Measurements from ENCODE around the gene UQCRH. TPM values are rescaled to one million over a fixed set of nuclear protein-coding genes. Genes with fewer than 3 reads are reported as not detected.

The UQCRH gene
- total and polyA plus RNA-seq, 2 of the 8 experiments (the other 6 are each of a cell fraction or from before 2014, with no cell fraction given): 626 to 1,112 TPM

DNA sequence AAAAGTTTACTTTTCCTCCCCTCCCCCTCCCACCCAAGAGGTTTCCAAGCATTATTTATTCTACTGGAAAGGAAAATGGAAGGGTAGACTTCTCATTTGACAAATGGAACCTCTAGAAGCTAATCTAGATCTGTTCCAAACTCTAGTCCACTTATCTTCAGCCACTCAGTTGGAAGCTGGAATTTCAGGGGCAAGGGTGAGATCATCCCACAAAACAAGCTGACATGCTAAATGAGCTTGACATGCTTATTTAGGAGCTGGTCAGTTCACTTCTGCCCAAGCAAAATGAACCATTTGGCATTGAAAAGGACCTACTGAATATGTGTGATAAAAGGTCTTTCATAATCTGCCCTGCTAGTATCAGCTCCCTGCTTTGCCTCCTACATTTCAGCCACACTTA lies 5.1 kb upstream of the UQCRH start:
- Histone ChIP-seq H2AK5ac (ENCODE audit: low read depth, low read length) (no peak overlapping the region), H3K4me3 (ENCODE audit: extremely low read depth in 1 of 4, insufficient read depth in 2 of 4, low read depth in 3 of 4, low read length in 4 of 4) (peak overlapping the region in 1 of 4 experiments; percentile 10; a peak in 1 of 8 replicates), H3K4ac (replicated peaks; ENCODE audit: insufficient read length, low read depth, low read length) (no peak overlapping the region), H3K23ac (ENCODE audit: insufficient read length) (no peak overlapping the region), H3K4me2 (ENCODE audit: insufficient read depth in 1 of 2, low read depth in 2 of 2, low read length in 2 of 2) (peak overlapping the region; percentile 37 to 48), H2BK120ac (replicated peaks; ENCODE audit: low read depth, low read length) (no peak overlapping the region), H3K27me3 (replicated peaks in 1 of 4; ENCODE audit: control insufficient read depth in 3 of 4, extremely low read depth in 1 of 4, insufficient read depth in 3 of 4, low read length in 3 of 4) (no peaks in the 10 kb centered on the region), H3K9ac (replicated peaks in 1 of 4; ENCODE audit: extremely low read depth in 1 of 4, low read depth in 3 of 4, low read length in 3 of 4) (no peak overlapping the region), H4K8ac (ENCODE audit: extremely low read depth, insufficient read depth, low read length) (no peak overlapping the region), H3K79me2 (ENCODE audit: control insufficient read depth in 1 of 2, insufficient read depth in 2 of 2, low read length in 2 of 2) (peaks cover 3 to 42% of the 10 kb centered on the region in 2 experiments), H3K27ac (ENCODE audit: low read depth, low read length) (no peak overlapping the region; the same call in 1 of the 2 replicates), H3K36me3 (ENCODE audit: control insufficient read depth in 2 of 4, insufficient read depth in 4 of 4, low read length in 3 of 4) (peaks cover 0 to 41% (median 12%) of the 10 kb centered on the region in 4 experiments; a peak in 6 of 8 replicates), H2BK5ac (ENCODE audit: low read depth, low read length) (no peak overlapping the region), H3K4me1 (replicated peaks in 1 of 4; ENCODE audit: control insufficient read depth in 3 of 4, insufficient read depth in 4 of 4, low read length in 3 of 4) (peaks cover 3 to 12% (median 7%) of the 10 kb centered on the region in 4 experiments), H3K9me3 (ENCODE audit: insufficient read depth in 2 of 2, low read depth in 1 of 2, low read length in 1 of 2) (no peaks in the 10 kb centered on the region), H3K14ac (ENCODE audit: insufficient read length) (no peak overlapping the region), H3K23me2 (ENCODE audit: low read depth, low read length) (peaks cover 8% of the 10 kb centered on the region; the same call in 1 of the 2 replicates), H2BK15ac (ENCODE audit: low read length) (no peak overlapping the region), H2AFZ (ENCODE audit: low read length) (no peak overlapping the region), H4K5ac (ENCODE audit: insufficient read length, low read depth, low read length) (no peak overlapping the region), H4K91ac (replicated peaks; ENCODE audit: insufficient read length, low read length) (no peak overlapping the region), H2BK12ac (ENCODE audit: low read depth, low read length) (no peak overlapping the region), H4K20me1 (replicated peaks in 1 of 2; ENCODE audit: control insufficient read depth in 1 of 2, insufficient read depth in 2 of 2, low read length in 2 of 2) (peaks cover 0 to 1% of the 10 kb centered on the region in 2 experiments), H3K79me1 (ENCODE audit: low read depth, low read length) (no peaks in the 10 kb centered on the region), H3K56ac (replicated peaks; ENCODE audit: insufficient read length, low read depth, low read length) (no peak overlapping the region), H3K18ac (ENCODE audit: extremely low read depth, low read length) (no peak overlapping the region), H2BK20ac (ENCODE audit: low read length) (no peak overlapping the region)
- TF ChIP-seq SRF (IDR thresholded peaks at IDR 0.05; ENCODE audit: low read depth, low read length): no peak
- no peak for TF ChIP-seq SIX5 (IDR thresholded peaks at IDR 0.05; ENCODE audit: low read depth, low read length)
- no peak for FAIRE-seq
- no peak for DNase-seq (ENCODE audit: low read depth in 1 of 2, low spot score in 2 of 2)
- POLR2A ChIA-PET (ENCODE audit: partially characterized antibody): interaction anchor here (0.9 to 33.1 kb wide), 6 partner anchors 11 to 45 kb away, joined by 3 to 689 read pairs (median 4); no protein-coding TSS in a partner anchor
- CTCF ChIA-PET (ENCODE audit: partially characterized antibody): interaction anchor here (2.8 kb wide), 1 partner anchor 49 kb away, joined by 11 read pairs; no protein-coding TSS in a partner anchor
